HG03439 (cell line): ENCODE data around the gene HSP90B1.
A peak's percentile ranks its signal among the peaks of the same experiment; 100 is the strongest.

Source experiments
- ATAC-seq: cut with Tn5 transposase; IDR thresholded peaks from one replicate; pipeline ENCODE4 v1.9.1; 2021; ENCODE audit warnings: mild to moderate bottlenecking, moderate library complexity; ENCODE audit not compliant: unreplicated experiment

HSP90B1 gene

DNA sequence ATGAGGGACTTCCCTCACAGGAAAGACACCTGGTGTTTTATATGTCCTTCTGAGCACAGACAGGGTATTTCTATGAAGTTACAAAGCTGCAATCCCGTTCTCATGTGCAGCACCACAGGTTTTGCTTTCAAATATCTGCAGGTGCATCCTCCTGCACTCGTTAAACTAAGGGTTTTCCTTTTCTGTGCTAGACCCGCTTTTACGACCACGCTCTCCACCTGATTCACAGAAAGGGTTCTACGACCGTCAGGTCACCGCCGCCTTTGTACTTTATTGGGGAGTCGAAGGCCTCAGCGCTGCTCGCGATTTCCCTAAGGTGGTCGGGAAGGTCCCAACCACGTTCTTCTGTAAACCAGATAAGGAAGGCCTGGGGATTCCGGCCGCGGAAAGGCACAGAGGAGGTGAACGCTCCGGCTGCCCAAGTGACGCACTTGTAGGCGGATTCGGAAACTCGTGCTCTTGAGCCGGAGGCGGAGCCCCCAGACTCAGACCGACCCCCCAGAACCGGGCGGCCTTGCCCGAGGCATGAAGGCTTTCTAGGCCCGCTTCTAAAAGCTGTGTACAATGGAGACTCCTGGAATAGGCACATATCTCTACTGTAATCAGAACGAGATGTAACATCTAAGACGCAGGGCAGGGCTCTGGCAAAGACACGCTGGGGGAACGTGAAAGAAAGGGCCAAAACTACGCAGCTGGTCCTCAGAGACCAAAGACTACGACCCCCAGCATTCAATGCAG lies 995 bp upstream of the HSP90B1 start:
- ATAC-seq: peak; percentile 21

- no peak for ATAC-seq
Observed at GRCh38 chr12:103929784-103930033, 501 bp upstream of the HSP90B1 start.

DNA sequence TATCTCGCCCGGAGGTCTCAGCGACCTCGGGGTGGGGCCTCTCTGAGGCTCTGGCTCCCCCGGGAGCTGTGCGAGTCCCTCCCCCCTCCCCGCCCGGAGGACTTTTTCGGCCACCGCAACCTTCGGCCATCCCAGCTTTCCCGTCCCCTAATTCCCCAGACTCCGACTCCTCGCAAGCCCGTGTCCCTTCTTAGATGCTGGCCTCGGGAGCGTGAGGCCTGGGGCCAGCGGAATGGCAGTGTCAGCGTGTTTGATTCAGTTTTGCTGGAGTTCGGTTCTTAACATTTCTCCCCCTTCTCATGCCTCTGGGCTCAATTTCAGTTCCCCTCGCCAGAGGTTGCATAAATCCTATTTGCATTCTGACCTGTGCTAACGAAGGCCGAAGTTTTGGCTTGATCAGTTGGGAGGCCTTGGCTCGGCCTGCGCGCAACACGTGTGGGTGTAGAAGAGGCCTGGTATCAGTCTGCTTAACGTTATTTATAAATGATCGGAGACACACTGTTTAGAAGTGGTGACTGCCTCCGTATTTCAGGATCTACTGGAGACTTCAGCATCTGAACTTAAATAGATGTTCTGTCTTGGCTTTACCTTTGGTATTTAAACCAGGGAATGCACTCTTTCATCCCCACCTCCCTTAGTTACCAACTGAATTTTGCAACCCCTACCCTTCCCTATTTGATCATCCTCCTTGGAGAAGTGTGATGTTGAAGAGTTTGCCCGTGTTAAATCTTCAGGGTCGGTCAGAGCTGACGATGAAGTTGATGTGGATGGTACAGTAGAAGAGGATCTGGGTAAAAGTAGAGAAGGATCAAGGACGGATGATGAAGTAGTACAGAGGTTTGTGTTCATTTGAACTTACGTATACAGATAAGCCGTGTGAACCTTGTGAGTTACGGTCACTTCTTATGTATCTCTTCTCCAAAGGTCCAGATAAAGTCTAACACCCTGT lies 851 bp downstream of the HSP90B1 start:
- no peak for ATAC-seq

DNA sequence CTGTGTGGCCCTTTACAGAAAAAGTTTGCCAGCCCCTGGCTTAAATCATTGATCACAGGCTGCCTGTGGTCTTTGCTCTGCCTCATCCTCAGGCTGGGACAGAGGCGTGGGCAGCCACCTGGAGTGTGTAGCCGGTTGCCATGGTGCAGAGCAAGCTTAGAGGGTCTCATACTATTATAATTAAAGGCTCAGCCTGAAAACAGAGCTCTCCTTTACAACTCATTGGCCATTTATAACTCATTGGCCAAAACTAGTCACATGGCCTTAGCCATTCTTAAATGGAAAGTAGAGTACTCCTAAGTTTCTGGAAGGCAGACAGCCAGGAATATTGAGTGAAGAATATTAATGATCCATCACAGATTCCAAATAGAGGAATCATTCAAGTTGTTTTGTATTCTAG lies 3.0 kb downstream of the HSP90B1 start:
- no peak for ATAC-seq

GRCh38 chr12:103936679-103937078 lies 6.5 kb downstream of the HSP90B1 start:
- no peak for ATAC-seq

- ATAC-seq: no peak
Observed at GRCh38 chr12:103944964-103945363, 14.8 kb downstream of the HSP90B1 start.

DNA sequence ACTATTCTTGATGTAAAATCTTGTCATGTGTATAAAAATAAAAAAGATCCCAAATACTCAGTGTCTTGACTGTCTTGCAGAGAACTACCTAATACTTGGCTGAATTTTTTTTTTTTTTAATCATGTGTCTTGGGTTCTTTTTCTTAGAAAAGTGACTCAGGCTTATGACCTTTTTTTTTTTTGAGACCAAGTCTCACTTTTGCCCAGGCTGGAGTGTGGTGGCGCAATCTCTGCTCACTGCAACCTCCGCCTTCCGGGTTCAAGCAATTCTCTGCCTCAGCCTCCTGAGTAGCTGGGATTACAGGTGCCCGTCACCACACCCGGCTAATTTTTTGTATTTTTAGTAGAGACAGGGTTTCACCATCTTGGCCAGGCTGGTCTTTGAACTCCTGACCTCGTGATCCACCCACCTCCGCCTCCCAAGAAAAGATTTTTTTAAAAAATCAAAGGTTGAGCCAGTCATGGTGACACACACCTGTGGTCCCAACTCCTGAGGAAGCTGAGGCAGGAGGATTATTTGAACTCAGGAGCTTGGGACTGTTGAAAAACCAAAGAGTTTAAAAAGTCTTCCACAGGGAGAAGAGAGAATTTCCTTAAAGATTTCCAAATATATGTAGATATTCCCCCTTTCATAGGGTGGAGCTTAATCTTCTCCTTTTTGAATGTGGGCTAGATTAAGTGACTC lies 17.8 kb downstream of the HSP90B1 start:
- ATAC-seq: no peak

DNA sequence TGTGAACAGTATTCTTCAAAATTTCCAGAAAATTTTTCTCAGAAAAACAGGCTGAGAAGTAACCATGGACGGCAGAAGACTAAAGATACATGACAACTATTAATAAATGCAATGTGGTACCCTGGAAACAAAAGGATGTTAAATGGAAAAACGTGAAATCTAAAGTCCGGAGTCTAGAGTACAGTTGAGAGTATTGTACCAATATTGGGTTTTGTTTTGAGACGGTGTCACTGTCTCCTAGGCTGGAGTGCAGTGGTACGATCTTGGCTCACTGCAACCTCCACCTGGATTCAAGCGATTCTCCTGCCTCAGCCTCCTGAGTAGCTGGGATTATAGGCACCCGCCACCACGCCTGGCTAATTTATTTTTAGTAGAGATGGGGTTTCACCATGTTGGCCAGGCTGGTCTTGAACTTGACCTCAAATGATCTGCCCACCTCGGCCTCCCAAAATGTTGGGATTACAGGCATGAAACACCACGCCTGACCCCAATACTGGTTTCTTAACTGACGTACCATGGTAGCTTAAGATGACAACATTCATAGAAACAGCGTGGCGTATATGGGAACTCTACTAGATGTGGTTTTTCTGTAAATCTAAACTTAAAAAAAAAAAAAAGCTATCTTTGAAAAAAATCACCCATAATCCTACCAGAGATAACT lies 18.7 kb downstream of the HSP90B1 start:
- no peak for ATAC-seq

GRCh38 chr12:103952497-103952896 lies 22.3 kb downstream of the HSP90B1 start:
- no peak for ATAC-seq

DNA sequence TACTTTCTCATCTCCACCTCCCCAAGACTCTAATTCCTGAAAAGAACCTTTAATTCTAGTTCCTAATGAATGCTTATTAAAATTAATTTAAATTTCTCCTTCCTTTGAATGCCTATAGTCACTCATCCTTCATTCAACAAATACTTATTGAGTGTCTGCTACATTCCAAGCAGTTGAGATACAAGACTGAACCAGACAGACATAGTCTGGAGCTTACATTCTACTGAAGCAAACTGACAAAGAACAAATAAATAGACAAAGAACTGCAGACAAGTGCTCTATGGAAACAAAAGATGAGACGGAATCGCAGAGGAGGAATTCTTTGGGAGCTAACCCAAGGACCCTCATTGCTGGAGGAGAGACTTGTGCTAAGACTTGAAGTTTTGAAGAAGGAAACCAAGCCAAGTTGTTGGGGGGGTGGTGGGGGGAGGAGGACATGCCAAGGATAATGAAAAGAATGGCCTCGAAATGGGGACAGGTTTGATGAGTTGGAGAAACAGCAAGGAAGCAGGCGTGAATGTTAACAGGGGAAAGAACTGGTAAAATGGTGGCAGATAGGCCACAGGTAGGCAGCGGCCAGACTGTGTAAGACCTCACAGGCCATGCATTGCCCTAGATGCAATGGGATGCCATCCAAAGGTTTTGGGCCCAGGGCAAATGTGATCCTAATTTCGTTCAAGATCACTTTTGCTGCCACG lies 25.8 kb downstream of the HSP90B1 start:
- no peak for ATAC-seq

DNA sequence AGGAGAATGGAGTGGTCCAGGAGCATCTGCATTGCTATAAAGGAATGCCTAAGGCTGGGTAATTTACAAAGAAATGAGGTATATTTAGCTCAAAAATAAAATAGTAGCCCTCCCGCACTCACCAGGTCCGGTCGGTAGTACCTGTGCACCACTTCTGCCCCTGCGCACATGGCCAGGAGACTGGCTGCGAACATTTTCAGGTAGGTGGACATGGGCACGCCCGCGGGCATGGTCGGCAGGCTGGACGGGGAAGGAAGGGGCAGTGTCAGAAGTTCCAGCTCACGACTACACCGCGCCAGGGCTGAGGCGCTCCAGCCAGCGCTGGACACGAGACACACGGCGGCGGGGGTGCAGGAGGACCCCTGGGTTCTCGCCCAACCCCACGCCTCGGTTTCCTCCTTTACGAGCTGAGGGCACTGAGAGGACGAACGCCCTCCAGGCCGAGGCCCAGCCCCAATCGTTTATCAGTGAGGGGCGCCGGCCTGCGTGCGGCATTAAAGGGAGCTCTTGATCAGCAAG lies 26.4 kb downstream of the HSP90B1 start:
- ATAC-seq: peak; percentile 34

- ATAC-seq: no peak
Observed at GRCh38 chr12:103957865-103958388, 27.7 kb downstream of the HSP90B1 start.

GRCh38 chr12:103958621-103959020 lies 28.4 kb downstream of the HSP90B1 start:
- ATAC-seq: no peak

- ATAC-seq: no peak
Observed at GRCh38 chr12:103960616-103961227, 30.5 kb downstream of the HSP90B1 start.

GRCh38 chr12:103962493-103962892 lies 32.3 kb downstream of the HSP90B1 start:
- no peak for ATAC-seq

DNA sequence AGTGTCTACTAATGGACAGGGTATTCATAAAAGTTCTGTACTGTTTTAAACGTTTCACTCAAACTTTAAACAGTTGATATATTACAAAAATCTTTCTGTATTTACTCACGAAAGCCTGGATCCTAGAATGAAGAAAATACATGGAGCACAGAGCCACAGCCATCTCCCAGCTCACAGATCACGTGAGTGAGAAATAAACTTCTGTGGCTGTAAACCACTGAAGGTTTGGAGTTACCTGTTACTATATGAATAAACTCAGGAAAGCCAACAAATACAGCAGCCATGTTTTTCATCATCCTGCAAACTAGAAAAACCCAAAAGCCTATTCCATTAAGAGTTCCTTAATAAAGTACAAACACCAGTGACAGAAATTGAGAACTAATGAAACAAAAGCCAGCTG lies 34.6 kb downstream of the HSP90B1 start:
- ATAC-seq: no peak

- no peak for ATAC-seq
Observed at GRCh38 chr12:103965255-103965589, 35.0 kb downstream of the HSP90B1 start.

- peak; percentile 91 for ATAC-seq
Observed at GRCh38 chr12:103965590-103966504, 35.6 kb downstream of the HSP90B1 start, which contains the start of gene TDG. TDG (plus strand) TSS chr12:103965872; CDS start chr12:103966038, 166 bp downstream.

DNA sequence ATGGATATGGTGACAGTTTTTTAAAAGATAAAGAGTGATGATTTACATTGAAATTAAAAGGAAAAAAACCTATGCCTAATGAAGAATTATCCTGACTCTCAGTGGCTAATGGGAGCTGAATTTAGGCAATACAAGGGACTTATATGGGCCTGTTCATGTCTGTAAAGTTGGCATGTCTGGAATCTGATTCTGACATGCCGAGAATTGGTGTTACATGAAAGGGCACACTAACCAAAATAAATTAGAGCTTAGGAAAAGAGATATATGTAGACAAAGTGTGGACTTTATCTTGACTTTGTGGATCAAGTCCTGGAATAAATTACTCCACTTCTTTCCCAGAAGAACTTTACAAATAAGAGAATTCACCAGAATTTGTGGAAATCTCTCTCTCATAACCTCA lies 36.5 kb downstream of the HSP90B1 start:
- ATAC-seq: no peak
